ENCODE results near the gene ASNSD1. TPM values are rescaled to one million over a fixed set of nuclear protein-coding genes. Genes with fewer than 3 reads are reported as not detected.

Gene ASNSD1
- total RNA-seq, 2 donors from 2014 or later = 48.2 to 59.3 TPM

- TF ChIP-seq, protein P1, sequence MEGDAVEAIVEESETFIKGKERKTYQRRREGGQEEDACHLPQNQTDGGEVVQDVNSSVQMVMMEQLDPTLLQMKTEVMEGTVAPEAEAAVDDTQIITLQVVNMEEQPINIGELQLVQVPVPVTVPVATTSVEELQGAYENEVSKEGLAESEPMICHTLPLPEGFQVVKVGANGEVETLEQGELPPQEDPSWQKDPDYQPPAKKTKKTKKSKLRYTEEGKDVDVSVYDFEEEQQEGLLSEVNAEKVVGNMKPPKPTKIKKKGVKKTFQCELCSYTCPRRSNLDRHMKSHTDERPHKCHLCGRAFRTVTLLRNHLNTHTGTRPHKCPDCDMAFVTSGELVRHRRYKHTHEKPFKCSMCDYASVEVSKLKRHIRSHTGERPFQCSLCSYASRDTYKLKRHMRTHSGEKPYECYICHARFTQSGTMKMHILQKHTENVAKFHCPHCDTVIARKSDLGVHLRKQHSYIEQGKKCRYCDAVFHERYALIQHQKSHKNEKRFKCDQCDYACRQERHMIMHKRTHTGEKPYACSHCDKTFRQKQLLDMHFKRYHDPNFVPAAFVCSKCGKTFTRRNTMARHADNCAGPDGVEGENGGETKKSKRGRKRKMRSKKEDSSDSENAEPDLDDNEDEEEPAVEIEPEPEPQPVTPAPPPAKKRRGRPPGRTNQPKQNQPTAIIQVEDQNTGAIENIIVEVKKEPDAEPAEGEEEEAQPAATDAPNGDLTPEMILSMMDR (IDR thresholded peaks at IDR 0.05) = no peak
- Histone ChIP-seq H3K27me3 (replicated peaks; ENCODE audit: insufficient read depth) (no peaks in the 10 kb centered on the region), H3K36me3 (no peaks in the 10 kb centered on the region), H3K27ac (no peak overlapping the region), H3K4me3 (no peak overlapping the region), H3K4me1 (ENCODE audit: control insufficient read depth in 1 of 2, low read depth in 2 of 2) (no peaks in the 10 kb centered on the region), H3K9me3 (no peaks in the 10 kb centered on the region)
- ATAC-seq (ENCODE audit: insufficient number of reproducible peaks, low FRiP score, low read depth) = no peak
- DNase-seq (ENCODE audit: low spot score) = no peak
Measured at GRCh38 chr2:189628817-189629530, 32.3 kb upstream of the ASNSD1 start.

DNA sequence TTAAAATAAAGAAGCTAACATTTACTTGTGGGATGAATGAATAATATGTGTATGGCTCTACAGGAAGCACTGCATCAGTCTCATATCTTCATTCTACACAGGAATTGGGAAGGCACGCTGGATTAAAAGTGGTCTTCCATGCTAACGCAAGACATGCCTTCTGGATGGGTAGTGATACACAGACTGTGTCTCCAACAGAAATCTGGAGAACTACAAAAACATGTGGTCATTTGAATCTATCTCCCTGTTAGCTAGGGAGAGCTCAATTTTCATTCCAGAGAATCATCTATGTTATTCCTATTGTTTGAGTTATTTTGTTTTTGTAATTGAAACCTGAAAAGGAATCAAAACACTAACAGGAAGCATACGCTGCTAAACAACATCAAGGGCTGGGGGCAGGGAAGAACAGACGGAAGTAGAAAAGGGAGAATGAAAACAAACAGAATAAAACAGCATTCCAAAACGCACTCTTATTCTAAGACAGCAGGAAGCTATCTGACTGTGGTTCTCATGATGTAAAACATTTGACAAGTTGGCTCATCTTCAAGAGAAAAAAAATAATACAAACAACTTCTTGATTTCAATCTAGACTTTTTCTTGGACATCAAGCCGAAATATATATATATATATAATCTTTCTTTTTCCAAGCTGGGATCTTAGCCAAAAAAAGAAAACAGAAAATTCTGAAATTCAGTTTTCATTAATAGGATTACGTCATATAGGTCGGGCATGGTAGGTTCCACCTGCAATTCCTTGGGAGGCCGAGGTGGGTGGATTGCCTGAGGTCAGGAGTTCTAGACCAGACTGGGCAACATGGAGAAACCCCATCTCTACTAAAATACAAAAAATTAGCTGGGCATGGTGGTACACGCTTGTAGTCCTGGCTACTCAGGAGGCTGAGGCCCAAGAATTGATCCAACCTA is 31.5 kb upstream of the ASNSD1 start:
- TF ChIP-seq, protein P1 (IDR thresholded peaks at IDR 0.05) = no peak
- Histone ChIP-seq H3K9me3 (no peaks in the 10 kb centered on the region), H3K4me3 (no peak overlapping the region), H3K36me3 (no peaks in the 10 kb centered on the region), H3K4me1 (ENCODE audit: control insufficient read depth in 1 of 2, low read depth in 2 of 2) (no peaks in the 10 kb centered on the region), H3K27ac (no peak overlapping the region), H3K27me3 (replicated peaks; ENCODE audit: insufficient read depth) (no peaks in the 10 kb centered on the region)
- no peak for DNase-seq (ENCODE audit: low spot score)
- no peak for ATAC-seq (ENCODE audit: insufficient number of reproducible peaks, low FRiP score, low read depth)

GRCh38 chr2:189631849-189632248 is 29.4 kb upstream of the ASNSD1 start:
- H3K27ac ChIP-seq = no peak overlapping the region
- H3K36me3 ChIP-seq = no peaks in the 10 kb centered on the region
- H3K4me3 ChIP-seq = no peak overlapping the region
- no peaks in the 10 kb centered on the region for H3K4me1 ChIP-seq (ENCODE audit: control insufficient read depth in 1 of 2, low read depth in 2 of 2)
- TF ChIP-seq, protein P1 (IDR thresholded peaks at IDR 0.05) = no peak
- H3K27me3 ChIP-seq (replicated peaks; ENCODE audit: insufficient read depth) = no peaks in the 10 kb centered on the region
- DNase-seq (ENCODE audit: low spot score) (no peak), ATAC-seq (ENCODE audit: insufficient number of reproducible peaks, low FRiP score, low read depth) (no peak)
- H3K9me3 ChIP-seq = no peaks in the 10 kb centered on the region

DNA sequence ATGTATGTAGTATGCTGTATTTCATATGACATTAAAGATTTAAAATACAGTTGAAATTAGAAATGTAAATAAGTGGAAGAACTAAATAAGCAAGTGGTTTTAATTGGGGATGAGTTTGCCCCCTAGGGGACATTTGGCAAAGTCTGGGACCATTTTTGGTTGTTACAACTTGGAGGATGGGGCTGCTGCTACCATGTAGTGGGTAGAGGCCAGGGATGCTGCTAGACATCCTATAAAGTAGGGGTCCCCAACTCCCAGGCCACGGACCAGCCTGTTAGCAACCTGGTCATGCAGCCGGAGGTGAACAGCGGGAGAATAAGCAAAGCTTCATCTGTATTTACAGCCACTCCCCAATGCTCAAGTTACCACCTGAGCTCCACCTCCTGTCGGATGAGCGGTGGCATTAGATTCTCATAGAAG is 27.9 kb upstream of the ASNSD1 start:
- TF ChIP-seq, protein P1 (IDR thresholded peaks at IDR 0.05) = peak; percentile 22
- Histone ChIP-seq H3K4me1 (ENCODE audit: control insufficient read depth in 1 of 2, low read depth in 2 of 2) (no peaks in the 10 kb centered on the region), H3K27me3 (replicated peaks; ENCODE audit: insufficient read depth) (no peaks in the 10 kb centered on the region), H3K27ac (no peak overlapping the region), H3K9me3 (no peaks in the 10 kb centered on the region), H3K4me3 (no peak overlapping the region), H3K36me3 (no peaks in the 10 kb centered on the region)
- ATAC-seq (ENCODE audit: insufficient number of reproducible peaks, low FRiP score, low read depth) (no peak), DNase-seq (ENCODE audit: low spot score) (no peak)

GRCh38 chr2:189635353-189635752 is 25.9 kb upstream of the ASNSD1 start:
- TF ChIP-seq, protein P1 (IDR thresholded peaks at IDR 0.05) = no peak
- no peaks in the 10 kb centered on the region for H3K9me3 ChIP-seq
- DNase-seq (ENCODE audit: low spot score) = no peak

More at GRCh38 chr2:189635353-189635752, 25.9 kb upstream of the ASNSD1 start:
- H3K36me3 ChIP-seq = no peaks in the 10 kb centered on the region
- H3K27me3 ChIP-seq (replicated peaks; ENCODE audit: insufficient read depth) = no peaks in the 10 kb centered on the region
- ATAC-seq (ENCODE audit: insufficient number of reproducible peaks, low FRiP score, low read depth) = no peak
- H3K4me1 ChIP-seq (ENCODE audit: control insufficient read depth in 1 of 2, low read depth in 2 of 2) = no peaks in the 10 kb centered on the region
- H3K4me3 ChIP-seq = no peak overlapping the region
- no peak overlapping the region for H3K27ac ChIP-seq

All from thoracic aorta (tissue), 2 donors.